Epidermal melanocyte (primary cell): ENCODE data around the gene MVB12B.

ENCODE experiments used
- DNase-seq: peaks from one replicate; pipeline ENCODE4 v3.0.0; 2011; ENCODE audit warnings: low spot score; ENCODE audit not compliant: insufficient read length

The MVB12B gene

DNA sequence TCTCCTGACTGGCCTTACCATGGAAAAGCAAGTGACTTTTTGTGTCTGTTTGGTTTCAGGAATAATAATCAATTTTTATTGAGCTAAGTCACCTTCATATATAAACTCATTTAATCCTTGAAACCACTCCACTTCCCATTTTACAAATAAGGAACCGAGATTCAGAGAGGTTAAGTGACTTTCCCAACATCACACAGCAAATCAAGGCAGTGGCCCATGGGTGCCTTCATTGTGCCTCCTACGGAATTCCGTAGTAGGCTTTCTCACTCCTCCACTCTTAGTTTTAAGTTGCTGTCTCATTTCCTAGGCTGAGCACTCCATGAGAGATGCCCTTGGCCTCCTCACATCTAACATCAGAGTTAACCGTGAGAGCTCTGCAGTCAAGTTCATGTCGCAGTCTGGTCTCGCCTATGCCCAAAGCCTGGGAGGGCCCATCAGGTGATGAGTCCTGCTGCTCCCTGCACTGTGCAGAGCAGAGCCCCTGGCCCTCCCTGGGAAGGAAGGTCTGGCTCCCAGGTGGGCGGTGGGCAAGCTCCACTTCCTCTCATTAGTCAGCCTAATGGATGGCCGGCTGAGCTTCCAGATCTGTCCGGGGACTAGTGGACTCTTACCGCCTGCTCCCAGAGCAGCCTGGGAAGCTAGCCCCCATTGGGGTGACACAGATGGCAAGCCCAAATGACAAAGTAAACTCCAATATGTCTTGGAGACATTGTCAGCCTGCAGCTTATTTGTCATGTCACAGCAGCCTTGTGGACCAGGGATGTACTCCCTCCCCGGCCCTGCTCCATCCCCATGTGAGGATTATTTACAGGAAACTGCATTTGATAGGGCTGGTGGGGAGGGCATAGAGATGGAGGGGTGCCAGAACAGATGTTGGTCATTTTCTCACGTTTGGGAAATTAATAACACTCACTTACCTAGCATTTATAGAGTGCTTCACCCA lies 123.4 kb downstream of the MVB12B start:
- no peak for DNase-seq

DNA sequence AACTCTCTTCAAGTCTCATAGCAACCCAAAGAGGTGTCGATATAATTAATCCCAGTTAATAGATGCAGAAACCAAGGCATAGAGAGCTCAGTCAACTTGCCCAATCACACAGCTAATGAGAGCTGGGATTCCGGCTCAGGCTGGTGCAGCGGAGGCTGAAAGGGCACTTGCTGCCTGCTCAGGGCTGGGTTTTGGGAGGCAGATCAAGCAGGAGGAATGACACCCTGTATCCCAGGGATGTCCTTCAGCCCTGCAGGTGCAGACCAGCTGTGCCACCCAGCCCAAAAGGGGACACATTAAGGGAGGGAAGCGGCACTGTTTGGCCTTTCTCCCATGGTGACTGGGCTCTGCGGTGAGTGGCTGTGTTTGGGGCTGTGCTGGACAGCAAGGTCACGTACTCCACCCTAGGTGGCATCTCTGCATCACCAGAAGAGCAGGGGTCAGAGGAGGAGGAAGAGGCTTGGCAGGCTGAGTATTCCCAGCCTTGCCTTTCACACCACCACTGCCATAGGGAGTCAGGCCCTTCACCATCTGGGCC lies 124.1 kb downstream of the MVB12B start:
- DNase-seq: no peak

DNA sequence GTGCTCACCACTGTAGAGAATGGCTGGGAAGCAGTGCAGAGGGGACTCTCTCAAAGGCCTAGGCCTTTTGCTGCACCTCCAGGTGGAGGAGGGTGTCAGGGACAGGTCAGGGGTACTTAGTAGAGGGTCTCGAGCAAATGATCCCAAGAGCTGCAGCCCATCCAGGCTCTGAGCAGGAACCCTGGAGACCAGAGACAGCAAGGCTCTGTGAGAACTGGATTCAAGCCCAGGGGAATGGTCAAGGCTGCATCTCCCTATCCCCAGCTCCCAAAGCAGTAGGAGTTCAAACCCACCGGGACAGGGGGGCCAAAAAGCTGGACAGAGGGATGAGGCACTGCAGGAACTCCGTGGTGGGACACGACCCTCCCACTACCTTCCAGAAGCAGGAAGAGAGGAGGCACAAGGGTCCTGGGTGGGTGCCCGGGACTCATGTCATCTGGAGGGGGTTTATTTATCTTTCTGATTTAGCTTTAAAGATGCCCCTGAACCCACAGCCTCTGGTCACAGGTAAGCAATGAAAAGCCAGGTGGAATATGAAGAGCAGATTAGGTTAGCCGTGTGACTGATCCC lies 124.8 kb downstream of the MVB12B start:
- DNase-seq: no peak

DNA sequence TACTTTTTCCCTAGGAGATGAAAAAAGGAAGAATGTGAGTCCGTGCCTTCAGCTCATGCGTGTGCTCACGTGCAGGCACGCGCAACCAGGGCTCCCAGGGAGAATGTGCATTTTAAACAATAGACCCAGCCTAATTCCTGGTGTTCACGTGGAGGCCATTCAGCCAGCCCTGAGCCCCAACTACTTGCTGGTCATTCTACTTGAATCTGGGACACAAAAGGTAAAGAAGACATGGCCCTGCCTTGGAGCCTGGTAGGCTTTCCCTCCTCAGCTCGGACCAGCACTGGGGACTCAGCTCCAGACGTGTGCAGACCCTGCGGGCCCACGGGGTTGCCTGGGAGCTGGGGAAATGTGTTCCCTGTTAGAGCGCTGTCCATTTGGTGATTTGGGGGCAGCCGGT lies 125.5 kb downstream of the MVB12B start:
- DNase-seq: no peak

DNA sequence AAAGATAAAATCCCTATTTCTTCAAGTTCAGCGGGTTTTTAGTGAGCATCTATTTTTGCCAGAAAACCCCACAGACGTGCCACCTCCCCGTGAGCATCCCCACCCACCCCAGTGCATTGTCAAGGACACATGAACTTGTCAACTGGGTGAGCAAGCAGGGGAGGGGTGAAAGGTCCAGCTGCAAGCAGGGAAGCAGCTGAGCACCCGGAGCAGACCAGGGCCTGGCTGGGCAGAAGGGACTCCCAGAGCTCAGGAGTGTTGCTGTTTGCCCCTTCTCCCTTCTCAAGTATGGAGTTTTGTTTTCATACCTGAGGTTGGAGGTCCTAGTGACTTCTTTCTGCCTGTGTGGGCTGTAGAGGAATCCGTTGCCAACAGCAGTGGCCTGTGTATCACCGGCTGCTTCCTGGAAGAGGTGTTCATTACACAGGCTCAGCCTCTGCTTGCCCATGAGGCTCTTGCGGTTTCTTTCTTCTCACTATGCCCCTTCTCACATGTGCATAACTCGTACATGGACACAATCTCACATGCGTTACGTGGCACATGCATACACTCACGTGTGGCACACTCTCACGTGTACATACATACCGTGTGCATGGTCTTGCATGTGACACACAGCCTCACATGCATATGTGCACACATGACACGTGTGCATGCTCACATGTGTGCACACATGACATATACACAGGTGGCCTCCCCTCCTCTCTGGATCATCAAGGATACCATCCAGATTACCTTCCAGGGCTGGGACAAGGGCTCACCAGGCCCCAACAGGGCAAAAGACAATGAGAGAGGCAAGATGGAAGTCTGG lies 126.7 kb downstream of the MVB12B start:
- DNase-seq: no peak

DNA sequence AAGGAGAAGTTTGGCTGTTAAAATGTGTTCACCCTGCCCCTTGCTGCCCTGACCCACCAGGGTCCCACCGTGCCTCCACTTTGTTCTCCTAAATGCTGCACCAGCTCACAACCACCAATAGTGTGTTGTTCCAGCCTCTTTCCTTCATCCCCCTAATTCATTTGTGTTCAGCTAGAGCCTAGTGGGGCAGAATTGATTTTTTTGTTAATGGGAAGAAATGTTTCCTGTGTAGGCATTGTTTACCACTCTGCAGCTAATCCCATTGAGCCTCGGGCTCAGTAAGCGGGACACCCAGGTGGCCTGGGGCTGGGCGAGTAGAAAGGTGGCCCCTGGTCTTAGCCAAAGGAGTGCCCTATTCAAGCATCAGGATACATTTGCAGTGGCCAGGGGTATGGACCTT lies 127.6 kb downstream of the MVB12B start:
- no peak for DNase-seq

DNA sequence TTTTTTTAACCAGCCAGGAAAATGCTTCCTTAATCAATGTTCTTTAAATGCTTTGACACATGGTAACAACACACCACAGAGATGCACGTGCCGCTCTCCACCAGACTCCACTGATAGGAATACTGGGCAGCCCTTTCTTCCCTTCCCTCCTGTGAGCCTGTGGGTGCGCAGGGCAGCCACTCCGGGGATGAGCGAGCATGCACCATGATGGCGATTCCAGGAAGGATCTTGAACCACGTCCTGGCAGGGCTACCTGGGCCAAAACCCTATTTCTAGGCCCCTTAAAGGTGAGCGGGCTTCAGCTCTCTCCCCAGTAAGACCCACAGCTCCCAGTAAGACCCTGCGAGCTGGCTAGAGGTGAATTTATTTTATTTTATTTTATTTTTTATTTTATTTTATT lies 128.2 kb downstream of the MVB12B start:
- DNase-seq: no peak

DNA sequence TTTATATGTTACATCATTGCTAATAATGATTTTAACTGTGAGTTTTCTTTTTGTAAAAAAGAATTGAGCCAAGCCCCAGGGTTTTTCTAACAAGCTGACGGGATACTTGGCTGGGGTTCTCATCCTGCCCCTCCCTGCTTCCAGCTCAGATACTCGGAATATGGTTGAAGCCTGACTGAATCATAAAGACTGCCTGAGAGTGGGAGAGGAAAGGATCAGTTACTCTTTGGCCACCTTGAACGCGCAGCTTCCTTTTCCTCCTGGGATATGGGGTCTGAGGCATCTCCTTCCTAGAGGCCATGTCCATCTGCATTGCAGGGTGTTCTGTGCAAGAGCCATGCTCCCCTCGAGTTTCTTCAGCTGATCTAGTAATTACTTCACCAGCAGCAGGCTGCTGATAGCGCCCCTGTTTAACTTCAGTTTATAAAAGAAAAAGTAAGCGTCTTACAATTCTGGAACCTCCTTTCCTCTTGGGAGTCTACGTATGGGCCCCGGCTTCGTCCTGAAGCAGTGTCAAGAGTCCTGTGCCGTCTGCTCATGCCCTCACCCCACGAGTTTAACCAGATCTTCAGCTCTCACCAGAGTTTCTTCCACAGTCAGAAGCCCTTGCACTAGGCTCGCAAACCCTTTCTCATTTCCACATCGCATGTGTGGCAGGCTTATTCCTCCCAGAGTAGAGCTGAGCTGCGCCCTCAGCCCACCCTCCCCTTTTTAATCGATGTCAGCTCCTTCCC lies 130.0 kb downstream of the MVB12B start:
- no peak for DNase-seq

DNA sequence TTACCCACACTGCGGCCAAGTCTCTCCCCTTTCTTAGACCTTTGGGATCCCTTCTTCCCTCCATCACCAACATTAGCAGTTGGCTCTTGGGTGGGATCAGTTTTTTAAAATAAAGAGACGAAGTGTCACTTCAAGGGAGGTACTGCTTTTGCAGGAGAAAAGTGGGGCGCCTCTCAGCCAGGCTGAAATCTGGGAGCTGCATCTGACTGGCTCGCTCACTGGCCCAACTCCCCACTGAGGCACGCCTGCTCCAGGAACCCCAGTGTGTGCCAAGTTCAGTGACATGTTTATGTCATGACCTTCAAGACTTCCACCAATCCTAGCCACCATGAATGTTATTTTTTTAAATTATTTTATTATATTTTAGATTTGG lies 130.5 kb downstream of the MVB12B start:
- DNase-seq: no peak

DNA sequence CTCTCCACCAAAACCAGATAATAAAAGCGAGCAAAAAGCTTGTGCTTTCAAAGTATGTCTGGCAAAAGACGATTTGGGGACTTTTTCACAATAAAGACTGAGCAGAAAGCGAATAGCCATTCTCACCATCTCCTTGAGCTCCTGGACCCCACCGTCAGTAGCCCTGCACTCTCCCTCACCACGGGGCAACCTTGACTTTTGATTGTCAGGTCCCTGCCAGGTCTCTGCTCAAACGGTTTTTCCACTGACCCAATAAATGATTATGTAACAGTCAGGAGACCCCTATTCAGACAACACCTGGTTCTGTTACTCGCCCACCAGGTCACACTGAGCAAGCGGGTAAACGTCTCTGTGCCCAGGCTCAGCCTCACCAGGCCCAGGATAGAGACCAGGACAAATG lies 131.3 kb downstream of the MVB12B start:
- no peak for DNase-seq

DNA sequence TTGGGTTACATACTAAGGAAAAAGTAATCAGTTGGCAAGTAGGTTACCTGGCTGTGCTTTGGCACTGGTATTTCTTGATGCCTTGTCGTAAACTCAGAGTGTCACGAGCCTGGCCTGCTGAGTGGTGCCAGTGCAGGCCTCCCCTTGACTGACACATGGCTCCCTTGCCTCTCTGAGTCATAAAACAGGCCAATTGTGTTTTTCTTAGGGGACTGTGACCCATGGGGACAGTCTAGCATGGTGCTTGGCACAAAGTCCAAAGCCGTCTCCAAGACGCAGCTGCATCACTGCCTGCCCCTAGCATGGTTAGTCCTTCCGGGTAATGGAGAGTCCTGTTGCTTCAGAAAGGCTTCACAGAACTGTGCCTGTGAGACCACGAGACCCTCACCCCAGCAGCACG lies 132.5 kb downstream of the MVB12B start:
- DNase-seq: no peak

DNA sequence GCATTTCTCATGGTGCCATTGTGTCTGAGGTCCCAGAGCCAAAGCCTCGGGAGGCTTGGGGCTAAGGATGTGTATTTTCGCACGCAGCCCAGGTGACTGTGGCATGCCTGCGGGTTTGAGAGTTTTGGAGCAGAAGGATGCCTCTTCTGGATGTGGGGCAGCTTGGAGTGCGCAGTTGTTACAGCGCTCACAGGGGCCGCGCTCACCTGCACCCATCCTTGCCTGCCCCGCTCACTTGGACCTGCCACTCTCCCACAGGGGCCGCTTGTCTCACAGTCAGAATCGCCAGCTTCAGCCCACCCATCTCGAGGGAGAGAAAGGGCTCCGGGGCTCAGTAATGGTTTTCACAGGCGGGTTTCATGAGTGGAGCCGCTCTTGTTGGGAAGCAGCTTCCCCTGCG lies 132.9 kb downstream of the MVB12B start:
- no peak for DNase-seq

DNA sequence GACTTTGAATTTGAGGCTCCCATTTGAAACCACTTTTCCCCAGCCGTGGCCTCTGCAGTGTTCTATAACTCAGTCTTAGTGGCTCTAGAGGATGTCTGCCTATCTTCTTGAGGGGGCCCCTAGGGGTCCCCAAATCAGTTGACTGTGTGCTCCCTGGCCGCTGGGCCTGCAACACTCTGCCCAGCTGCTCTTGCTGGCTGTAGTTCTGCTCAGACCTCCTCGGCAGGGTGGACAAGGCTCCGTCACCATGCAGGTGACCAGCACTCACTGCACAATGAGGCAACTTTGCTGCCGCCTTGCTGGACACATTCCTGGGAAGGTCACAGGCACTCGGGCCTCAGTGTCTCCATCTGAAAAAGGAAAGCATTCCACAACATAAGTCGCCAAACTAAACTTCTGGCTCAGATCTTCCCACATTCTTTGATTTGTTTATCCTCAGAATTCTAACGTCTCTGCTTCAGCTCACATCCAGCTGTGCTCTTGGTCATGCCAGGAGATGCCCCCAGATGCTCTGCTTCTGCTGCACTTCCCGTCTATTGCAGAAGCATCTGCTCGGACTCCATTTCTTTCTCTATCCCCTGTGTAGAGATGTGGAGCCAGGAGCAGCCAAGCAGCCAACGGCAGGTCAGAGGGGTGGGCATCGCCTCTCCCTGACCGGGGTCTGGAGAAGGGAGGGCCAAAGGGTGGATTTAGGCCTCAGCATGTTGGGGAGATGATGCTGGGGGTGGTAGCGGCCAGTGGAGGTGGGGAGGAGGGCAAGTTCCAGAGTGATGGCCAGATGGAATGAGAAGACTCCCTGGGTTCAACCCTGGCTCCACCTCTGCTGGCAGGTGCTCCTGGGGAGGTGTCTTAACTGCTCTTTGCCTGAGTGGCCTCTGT lies 133.6 kb downstream of the MVB12B start:
- DNase-seq: no peak

DNA sequence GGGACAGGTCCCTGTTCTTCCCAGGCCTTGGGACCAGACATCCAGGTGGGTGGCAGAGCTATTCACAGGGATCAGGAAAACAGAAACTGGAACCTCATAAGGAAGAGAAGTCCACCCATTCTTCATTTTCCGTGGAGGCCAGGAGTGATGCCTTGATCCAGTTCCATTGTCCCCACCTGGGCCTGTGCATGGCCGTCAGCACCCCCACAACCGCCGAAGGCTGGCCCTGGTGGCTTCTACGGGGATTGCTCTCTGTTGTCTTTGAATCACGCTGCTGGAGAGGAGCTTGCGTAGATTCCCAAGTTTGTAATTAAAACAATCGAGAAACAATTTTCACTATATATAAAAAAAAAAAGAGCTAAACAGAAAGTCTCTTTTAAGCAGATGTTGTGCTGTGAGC lies 134.4 kb downstream of the MVB12B start:
- DNase-seq: no peak

DNA sequence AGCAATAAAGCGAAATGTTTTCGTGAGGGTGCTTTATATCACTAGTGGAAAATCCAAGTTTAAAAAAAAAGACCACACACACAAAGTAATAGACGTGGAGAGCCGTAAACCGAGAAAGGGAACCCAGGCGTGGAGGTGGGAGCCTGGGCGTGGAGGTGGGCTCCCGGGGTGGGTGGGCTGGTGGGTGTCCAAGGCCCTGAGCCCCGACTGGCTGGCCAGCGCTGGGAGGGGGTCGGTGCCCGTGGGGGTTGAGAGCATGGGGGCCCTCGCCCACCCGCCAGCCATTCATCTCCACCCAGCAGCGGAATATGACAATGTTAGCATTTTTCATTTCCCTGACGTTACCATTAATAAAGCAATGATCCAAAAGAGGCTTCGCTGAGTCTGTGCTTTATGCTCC lies 135.0 kb downstream of the MVB12B start:
- DNase-seq: no peak

DNA sequence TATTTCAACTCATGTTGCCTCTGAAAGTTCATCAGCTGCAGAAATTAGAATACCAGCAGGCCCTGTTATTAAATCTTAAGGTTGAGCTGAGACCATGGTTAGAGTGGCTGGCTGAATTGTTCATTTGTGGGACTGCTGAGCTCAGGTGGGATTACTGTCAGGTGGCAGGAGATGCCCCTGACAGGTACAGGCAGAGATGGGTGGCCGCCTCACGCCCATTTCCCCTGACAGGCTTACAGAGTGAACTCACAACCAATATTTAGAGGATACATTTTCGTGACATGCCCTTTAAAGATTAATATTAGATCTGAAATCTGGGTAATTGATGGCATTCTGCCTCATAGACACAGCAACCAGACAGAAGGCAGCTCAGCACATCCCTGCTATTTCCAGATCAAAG lies 136.0 kb downstream of the MVB12B start:
- no peak for DNase-seq

DNA sequence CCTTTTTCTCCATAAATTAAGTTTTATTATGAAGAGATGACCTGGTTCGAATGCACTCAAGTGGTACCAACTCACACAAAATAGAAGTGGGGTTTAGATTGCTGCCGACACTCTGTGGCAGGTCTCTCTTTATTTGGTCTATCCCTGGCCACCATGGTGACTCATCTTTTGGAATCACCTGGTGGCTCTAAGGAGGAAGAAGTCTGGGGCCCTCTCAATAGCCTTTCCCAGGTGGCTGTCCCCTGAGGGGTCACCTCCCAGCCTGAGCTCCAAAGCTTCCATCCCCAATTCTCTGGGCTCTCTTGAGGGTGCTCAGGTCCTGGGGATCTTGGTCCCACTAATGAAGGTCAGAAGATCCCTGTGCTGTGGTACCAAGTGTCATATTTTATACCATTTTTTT lies 136.8 kb downstream of the MVB12B start:
- no peak for DNase-seq

DNA sequence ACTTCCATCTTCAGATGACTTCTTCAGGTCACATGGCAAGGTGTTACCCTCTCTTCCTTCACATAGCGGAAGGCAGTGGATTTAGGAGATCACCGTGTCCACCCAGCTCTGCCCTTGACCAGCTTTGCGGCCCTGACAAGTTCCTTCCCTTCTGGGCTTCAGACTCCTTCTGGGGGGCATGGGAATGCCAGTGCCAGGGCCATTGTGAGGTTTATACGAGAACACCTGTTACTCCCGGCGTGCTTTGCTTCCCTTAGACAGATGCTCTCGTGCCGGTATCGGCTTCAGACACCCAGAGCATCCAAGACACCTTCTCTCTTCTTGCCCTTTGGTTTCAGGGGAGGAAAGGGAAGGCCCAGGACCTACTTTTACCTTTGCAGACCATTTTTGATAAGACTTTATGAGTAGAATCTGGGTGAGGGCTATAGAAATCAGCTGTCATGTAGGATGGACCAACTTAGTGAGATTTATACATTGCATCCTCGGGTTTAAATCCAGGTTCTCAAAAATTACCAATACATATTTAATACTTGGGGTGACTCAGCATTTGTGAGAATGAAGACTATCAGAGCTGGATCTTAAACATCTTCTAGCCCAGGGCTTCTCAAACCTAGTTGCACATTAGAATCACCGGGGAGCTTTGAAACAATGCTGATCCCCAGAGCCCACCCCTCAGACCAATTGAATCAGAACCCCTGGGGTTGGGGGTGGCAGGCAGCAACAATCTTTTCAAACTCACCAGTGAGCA lies 138.2 kb downstream of the MVB12B start:
- DNase-seq: no peak

DNA sequence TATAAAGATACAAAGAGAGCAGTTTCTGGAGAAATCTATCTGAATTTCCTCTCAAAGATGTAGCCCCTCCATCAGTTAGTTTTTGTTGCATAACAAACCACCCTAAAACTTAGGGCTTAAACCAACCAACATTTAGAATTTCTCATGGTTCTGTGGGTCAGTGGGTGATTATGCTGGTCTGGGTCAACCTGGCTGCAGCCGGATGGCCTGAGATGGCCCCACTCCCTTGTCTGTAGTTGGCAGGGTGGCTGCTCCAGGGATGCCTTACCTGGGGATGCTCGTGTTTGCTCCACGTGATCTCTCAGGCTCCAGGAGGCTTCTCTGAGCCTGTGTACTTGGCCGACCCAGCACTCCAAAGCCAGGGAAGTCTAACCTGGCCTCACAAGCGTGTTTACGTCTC lies 139.3 kb downstream of the MVB12B start:
- no peak for DNase-seq
